ENCODE measurements around the gene CYP2E1.

- TF ChIP-seq, protein P1, sequence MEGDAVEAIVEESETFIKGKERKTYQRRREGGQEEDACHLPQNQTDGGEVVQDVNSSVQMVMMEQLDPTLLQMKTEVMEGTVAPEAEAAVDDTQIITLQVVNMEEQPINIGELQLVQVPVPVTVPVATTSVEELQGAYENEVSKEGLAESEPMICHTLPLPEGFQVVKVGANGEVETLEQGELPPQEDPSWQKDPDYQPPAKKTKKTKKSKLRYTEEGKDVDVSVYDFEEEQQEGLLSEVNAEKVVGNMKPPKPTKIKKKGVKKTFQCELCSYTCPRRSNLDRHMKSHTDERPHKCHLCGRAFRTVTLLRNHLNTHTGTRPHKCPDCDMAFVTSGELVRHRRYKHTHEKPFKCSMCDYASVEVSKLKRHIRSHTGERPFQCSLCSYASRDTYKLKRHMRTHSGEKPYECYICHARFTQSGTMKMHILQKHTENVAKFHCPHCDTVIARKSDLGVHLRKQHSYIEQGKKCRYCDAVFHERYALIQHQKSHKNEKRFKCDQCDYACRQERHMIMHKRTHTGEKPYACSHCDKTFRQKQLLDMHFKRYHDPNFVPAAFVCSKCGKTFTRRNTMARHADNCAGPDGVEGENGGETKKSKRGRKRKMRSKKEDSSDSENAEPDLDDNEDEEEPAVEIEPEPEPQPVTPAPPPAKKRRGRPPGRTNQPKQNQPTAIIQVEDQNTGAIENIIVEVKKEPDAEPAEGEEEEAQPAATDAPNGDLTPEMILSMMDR (IDR thresholded peaks at IDR 0.05), result no peak
- TF ChIP-seq EZH2 (IDR thresholded peaks at IDR 0.05; ENCODE audit: borderline replicate concordance, insufficient read depth, low read depth, low read length, poor library complexity, severe bottlenecking), result no peak
These were observed 15.8 kb upstream of the CYP2E1 start for GRCh38 chr10:133511408-133511807.
